ENCODE results near the gene DPCD. TPM values are rescaled to one million over a fixed set of nuclear protein-coding genes. Genes with fewer than 3 reads are reported as not detected.

Gene DPCD
- total RNA-seq, 2 experiments from 2014 or later: 0.31 to 0.96 TPM

GRCh38 chr10:101658975-101659374 lies 70.9 kb downstream of the DPCD start:
- Mint-ChIP-seq H3K9me3 (no peaks in the 10 kb centered on the region), H3K27ac (no peak overlapping the region), H3K27me3 (no peaks in the 10 kb centered on the region), H3K4me3 (no peak overlapping the region), H3K36me3 (ENCODE audit: low read depth) (peaks cover 92% of the 10 kb centered on the region), H3K4me1 (ENCODE audit: low read depth) (peaks cover 5% of the 10 kb centered on the region)
- CTCF ChIA-PET: no interaction called here
- DNase-seq (no peak), ATAC-seq (ENCODE audit: poor library complexity) (no peak)
- TF ChIP-seq CTCF (IDR thresholded peaks at IDR 0.05): no peak
- POLR2A ChIA-PET: no interaction called here
- Histone ChIP-seq H3K36me3 (ENCODE audit: insufficient read depth, low read length) (peaks cover 85% of the 10 kb centered on the region), H3K4me3 (ENCODE audit: low read length) (no peak overlapping the region), H3K4me1 (ENCODE audit: insufficient read depth, low read length) (no peaks in the 10 kb centered on the region), H3K27me3 (ENCODE audit: control insufficient read depth in 1 of 2, insufficient read depth in 2 of 2, low read length in 2 of 2) (no peaks in the 10 kb centered on the region), H3K9me3 (ENCODE audit: control insufficient read depth in 1 of 2, insufficient read depth in 1 of 2, low read length in 2 of 2) (no peaks in the 10 kb centered on the region), H3K27ac (ENCODE audit: low read depth in 1 of 2, low read length in 2 of 2) (no peak overlapping the region)
- intact Hi-C loops (cut with DNase I, micrococcal nuclease): no loop called here

Small RNA genes lying within 50 kb of the gene (microRNA-seq; reads per million reads assigned to microRNA genes)
- gene MIR3158-1 (ENCODE audit: borderline microRNAs expressed, borderline replicate concordance): not detected
- not detected for gene MIR3158-2 (ENCODE audit: borderline microRNAs expressed, borderline replicate concordance)

Other genes with a start within 250 kb of the DPCD start
- 10 to 100 TPM; 13.1 to 13.2 TPM for gene BTRC, start 234.2 kb upstream of the DPCD start, total RNA-seq
- 10 to 100 TPM; 23.3 to 24.3 TPM for gene POLL, start 64 bp upstream of the DPCD start, total RNA-seq
- gene FBXW4, start 106.8 kb downstream of the DPCD start, total RNA-seq: 10 to 100 TPM; 69.7 to 76.4 TPM
- gene FGF8, start 187.8 kb downstream of the DPCD start, total RNA-seq: not detected
- 10 to 100 TPM; 15.5 to 15.8 TPM for gene NPM3, start 195.1 kb downstream of the DPCD start, total RNA-seq
- 100 to 1,000 TPM; 395 to 416 TPM for gene OGA, start 230.1 kb downstream of the DPCD start, total RNA-seq

All from CD4-positive, alpha-beta T cell (primary cell).